Measurements from ENCODE around the gene PPBP.
"Not testable (repeated sequence)": the region's sequence is repeated elsewhere in the genome, so short reads cannot be mapped to it uniquely, and the experiment has no call there.

Gene PPBP

GRCh38 chr4:73952352-73952751, 35.6 kb downstream of the PPBP start:
- DNase-seq (ENCODE audit: low read depth), result no peak
- H3K4me3 ChIP-seq (ENCODE audit: low read length), result no peak overlapping the region
- TF ChIP-seq CTCF (IDR thresholded peaks at IDR 0.05; ENCODE audit: insufficient read depth, low read depth, low read length, missing control alignments), result no peak

GRCh38 chr4:73950376-73950920, 37.5 kb downstream of the PPBP start:
- DNase-seq (ENCODE audit: low read depth), result not testable (repeated sequence)

GRCh38 chr4:73948990-73949706, 38.8 kb downstream of the PPBP start:
- no peak for DNase-seq (ENCODE audit: low read depth)
- H3K4me3 ChIP-seq (ENCODE audit: low read length), result no peak overlapping the region
- no peak for TF ChIP-seq CTCF (IDR thresholded peaks at IDR 0.05; ENCODE audit: insufficient read depth, low read depth, low read length, missing control alignments)

More at GRCh38 chr4:73950376-73950920, 37.5 kb downstream of the PPBP start:
- H3K4me3 ChIP-seq (ENCODE audit: low read length), result not testable (repeated sequence)

GRCh38 chr4:73948291-73948690, 39.7 kb downstream of the PPBP start:
- TF ChIP-seq CTCF (IDR thresholded peaks at IDR 0.05; ENCODE audit: insufficient read depth, low read depth, low read length, missing control alignments), result no peak
- no peak overlapping the region for H3K4me3 ChIP-seq (ENCODE audit: low read length)
- DNase-seq (ENCODE audit: low read depth), result no peak

- no peak for TF ChIP-seq CTCF (IDR thresholded peaks at IDR 0.05; ENCODE audit: insufficient read depth, low read depth, low read length, missing control alignments)
- DNase-seq (ENCODE audit: low read depth), result no peak
- no peak overlapping the region for H3K4me3 ChIP-seq (ENCODE audit: low read length)
Observed at GRCh38 chr4:73947239-73947985, 40.6 kb downstream of the PPBP start.

- no peak for DNase-seq (ENCODE audit: low read depth)
- TF ChIP-seq CTCF (IDR thresholded peaks at IDR 0.05; ENCODE audit: insufficient read depth, low read depth, low read length, missing control alignments), result no peak
- H3K4me3 ChIP-seq (ENCODE audit: low read length), result no peak overlapping the region
Observed at GRCh38 chr4:73945674-73946449, 42.1 kb downstream of the PPBP start.

GRCh38 chr4:73945140-73945539, 42.9 kb downstream of the PPBP start:
- no peak overlapping the region for H3K4me3 ChIP-seq (ENCODE audit: low read length)
- no peak for DNase-seq (ENCODE audit: low read depth)
- TF ChIP-seq CTCF (IDR thresholded peaks at IDR 0.05; ENCODE audit: insufficient read depth, low read depth, low read length, missing control alignments), result no peak

Data from epithelial cell of esophagus (primary cell).